CD4-positive, alpha-beta T cell treated with Interleukin-17A for 1 hour (primary cell): ENCODE results near the gene MOG.

Experiments used
- DNase-seq: peaks from one replicate; pipeline ENCODE4 v3.0.0-alpha.2; 2020

MOG gene

DNA sequence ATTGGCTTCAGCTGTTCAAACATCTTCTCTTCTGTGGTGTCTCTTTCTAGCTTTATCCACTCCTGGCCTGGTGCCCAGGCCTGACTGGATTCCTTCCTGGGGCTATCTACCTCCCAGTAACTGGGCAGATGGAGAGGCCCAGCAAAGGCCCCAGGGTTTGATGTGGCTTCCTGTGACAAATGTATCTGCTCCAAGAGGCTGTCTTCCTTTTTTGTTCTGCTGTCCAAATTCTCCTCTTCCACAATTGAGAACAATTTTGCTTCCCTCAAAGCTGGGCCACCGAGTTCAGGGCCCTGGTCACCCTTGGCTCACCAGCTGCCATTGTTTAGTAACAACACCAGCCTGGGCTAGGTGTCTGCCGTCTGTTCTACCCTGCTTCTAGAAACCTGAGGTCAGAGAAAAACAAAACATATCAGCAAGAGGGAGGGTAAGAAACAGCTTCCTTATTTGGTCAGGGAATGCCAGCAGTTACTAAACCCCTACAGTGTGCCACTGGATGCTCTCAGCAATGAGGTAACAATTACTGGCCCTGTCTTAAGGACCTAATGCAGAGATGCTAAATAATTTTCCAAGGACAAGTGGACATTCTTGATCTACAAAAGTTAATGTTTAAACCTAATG, 20.2 kb downstream of the MOG start:
- DNase-seq = no peak

DNA sequence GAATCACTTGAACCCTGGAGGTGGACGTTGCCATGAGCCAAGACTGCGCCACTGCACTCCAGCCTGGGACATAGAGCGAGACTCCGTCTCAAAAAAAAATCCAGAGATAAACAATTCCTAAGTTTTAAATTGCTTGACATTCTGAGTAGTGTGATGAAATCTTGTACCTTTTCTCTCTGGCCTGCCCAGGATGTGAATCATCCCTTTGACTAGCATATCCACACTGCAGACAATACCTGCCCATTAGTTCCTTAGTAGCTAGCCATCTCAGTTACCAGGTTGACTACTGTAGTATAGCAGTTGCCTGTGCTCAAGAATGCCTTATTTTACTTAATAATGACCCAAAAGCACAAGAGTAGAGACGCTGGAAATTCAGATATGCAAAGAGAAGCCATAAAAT, 21.2 kb downstream of the MOG start:
- no peak for DNase-seq

DNA sequence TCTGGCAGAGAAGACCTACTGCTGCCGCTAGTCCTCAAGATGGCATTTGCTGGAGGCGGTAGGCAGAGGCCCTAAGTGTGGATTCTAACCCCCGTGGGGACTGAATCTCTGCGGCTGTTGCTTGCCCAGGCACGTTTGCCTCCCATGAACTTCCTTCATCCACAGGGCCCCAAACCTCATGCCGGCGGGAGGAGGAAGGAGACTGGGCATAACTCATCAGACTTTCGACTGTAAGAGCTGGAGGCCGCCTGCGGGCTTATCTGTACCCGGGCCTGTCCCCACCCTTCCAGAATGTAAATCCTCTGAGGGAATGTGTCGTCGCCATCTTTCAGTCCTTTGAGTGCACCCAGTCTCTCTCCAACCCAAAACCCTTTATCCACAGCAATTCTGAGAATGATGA, 23.1 kb downstream of the MOG start:
- no peak for DNase-seq

DNA sequence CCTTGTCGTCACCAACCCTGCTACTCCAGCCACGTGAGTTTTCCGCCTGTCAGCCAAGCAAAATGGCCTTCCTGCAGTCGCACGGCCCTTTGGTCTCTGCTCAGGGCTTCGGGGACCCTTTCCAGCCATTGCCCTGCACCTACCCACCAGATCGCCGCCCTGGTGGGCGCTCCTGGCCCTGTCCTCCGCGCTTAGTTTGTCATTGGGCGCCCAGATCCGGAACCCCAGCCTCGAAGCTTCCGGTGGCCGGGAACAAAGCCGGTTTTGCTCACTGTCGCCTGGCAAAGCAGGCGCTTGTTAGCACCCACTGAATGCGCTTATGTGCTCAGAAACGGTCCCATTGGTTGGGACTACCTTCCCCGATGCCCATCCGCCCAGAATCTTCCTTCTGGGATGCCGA, 23.5 kb downstream of the MOG start:
- no peak for DNase-seq

DNA sequence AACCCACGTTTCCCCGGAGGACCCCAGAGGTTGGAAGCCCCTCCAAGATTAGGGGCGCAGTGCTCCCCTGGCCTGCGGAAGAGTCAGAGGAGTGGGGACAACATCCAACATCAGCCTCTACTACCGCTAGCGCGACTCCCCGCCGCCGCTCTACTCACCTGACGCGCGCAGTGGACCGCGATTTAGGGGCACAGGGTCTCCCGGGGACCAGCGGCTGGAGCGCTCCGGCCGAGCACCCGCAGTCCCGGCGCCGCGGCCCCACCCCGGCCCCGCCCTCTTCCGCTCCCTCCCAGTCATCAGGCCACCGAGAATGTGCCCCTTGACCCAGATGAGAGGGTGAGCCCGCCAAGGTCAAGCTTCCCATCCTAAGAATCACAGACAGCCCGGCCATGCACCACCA, 24.0 kb downstream of the MOG start, which contains the start of gene ZFP57:
TSS of gene ZFP57 (minus strand) at position 249 of the 400 bp plus-strand sequence. CDS start 4,149 bp downstream, outside the sequence.
- DNase-seq = no peak

DNA sequence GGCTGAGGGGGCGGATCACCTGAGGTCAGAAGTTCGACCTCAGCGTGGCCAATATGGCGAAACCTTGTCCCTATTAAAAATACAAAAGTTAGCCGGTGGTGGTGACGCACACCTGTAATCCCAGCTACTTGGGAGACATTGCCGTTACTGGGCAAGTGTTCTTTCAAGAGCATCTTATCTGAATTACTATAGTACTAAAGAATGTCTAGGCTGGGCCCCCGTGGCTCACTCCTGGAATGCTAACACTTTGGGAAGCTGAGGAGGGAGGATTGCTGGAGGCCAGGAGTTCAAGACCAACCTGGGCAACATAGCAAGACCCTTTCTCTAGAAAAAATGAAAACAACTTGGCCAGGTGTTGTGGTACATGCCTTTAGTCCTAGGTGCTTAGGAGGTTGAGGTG, 24.9 kb downstream of the MOG start:
- DNase-seq = no peak

DNA sequence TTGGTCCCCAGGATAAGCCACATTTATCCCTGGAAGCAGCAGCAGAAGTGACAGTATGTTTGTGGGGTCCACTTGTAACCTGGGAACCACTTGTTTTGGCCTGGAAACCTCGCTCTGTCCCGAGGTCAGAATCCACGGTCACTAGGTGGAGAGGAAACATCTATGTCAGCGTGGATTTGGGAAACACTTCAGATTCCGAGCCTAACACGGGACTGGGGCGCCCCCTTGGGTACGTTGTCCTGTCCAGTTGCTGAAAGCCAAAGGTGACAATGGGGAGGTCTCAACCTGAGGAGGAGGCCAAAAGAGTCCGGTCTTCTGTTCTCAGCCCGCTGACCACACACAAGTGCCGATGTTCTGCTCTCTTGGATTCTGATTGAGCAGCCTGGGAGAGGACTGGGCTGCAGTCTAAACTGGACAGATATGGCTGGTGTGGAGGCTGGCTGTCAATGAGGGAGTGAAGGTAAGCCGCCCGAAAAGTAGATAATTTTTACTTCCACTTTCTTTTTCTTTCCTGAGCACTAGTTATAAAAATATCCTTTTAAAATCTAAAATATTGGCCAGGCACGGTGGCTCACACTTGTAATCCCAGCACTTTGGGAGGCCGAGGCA, 28.9 kb downstream of the MOG start:
- DNase-seq = no peak

DNA sequence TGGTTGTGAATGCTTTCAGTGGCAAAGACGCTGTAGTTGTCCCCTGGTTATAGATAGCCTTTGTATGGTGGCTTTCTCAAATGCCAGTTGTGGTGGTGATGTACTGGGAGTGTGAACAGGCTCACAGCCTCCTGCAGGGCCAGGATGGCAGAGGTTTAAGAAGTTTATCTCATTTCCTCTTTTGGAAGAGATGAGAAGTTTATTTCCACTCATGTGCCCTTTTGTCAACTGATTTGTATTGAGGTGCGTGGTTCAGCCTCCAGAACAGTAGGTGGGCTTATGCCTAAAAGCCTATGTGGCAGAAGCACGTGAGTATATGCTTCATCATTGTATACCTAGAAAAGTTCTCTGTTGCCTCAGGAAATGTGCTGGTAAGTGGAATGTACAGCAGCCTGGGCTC, 37.7 kb downstream of the MOG start:
- no peak for DNase-seq

DNA sequence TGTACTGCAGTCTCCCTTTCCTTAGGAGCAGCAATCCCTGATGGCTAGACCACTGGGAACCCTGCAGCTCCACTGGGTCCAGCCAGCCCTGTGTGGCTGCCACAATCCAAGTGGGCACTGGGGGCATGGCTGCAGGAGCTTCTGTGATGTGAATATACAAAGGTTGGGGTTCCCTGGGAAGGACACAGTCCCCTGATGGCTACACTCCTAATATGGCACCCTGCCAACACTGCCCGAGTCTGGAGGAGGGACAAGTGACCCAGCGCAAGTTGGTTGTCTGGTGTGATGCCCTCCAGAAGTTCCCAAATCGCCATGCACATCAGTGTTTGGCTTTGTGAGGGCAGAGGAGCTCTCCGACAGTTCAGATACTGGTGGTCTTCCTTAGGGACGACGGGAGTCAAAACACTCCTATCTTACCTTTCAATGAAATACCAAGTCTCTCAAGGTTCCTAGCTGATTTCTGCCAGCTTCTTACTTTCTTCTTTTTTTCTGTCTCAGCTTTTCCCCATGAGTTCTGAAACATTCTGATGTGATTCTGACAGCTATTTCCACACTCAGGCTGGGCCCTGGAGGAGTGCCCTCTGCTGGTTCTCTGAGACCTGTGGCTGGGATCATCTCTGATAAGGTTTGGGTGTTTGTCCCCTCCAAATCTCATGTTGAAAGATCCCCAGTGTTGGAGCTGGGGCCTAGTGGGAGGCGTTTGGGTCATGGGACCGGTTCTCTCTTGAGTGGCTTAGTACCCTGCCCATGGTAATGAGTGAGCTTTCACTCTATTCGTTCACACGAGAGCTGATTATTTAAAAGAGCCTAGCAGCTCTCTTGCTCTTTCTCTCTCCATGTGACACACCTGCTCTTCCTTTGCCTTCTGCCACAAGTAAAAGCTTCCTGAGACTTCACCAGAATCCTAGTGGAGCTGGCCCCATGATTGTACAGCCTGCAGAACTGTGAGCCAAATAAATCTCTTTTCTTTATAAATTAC, 39.5 kb downstream of the MOG start:
- no peak for DNase-seq

DNA sequence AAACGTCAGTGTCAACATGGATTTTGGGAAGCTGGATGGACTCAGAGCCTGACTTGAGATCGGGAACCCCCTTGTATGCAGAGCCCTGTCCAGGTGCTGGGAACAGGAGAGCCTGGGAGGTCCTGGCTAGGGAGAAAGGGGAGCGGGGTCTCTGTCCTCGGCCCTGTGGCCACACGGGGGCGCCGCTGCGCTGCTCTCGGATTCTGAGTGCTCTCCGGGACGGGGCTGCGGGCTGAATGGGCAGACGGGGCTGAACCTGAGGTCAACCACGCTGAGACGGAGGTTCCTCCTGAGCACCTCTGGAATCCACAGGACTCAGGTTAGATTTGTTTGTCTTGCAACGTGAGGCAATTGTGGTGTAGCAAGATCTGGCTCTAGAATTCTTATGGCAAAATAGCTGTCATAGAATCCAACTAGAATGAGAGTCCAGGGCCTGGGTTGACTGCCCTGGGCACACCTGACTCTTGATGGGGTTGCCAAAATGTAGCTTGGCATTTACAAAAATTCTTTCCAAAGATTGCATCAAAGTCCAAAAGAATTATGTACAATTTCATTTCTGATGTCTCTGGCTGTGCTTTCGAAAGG, 45.7 kb downstream of the MOG start:
- peak; percentile 79 for DNase-seq

DNA sequence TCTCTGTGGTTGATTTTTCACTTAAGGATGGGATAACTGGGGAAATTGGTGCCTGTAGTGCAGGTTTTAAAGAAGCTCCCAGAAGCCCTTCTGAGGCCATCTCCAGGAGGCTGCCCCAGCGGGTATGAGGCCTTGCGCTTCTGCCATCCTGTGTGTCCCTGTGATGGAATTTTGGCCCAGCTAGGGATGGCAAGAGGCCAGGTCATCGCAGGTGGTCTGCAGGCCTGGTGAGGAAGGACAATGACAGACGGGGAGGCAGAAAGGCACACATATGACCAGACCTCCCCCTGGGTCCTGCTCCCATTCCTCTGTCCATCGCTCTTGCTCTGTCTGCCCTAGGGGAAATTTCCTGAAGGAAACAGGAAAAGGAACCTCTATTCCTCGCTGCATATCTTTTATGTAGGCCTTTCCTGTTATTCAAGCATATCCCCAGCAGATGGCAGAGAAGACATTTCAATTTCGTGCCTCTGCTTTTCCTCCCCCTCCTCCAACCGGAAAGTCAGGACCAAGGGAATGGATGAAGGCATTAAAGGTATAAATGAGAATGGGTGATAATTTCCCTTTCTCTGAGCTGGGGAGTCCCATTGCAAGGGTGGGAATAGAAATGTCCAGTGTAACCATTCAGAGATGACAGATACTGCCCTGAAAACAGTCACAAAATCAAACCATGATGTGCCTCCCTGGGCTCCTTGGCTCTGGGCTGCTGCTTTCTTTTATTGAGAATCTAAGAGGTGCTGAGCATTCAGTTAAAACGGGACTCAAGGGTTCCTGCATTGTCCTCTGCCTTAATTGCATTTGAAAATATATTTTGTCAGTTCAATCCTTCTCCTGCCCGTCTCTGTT, 48.7 kb downstream of the MOG start:
- peak; percentile 58 for DNase-seq

DNA sequence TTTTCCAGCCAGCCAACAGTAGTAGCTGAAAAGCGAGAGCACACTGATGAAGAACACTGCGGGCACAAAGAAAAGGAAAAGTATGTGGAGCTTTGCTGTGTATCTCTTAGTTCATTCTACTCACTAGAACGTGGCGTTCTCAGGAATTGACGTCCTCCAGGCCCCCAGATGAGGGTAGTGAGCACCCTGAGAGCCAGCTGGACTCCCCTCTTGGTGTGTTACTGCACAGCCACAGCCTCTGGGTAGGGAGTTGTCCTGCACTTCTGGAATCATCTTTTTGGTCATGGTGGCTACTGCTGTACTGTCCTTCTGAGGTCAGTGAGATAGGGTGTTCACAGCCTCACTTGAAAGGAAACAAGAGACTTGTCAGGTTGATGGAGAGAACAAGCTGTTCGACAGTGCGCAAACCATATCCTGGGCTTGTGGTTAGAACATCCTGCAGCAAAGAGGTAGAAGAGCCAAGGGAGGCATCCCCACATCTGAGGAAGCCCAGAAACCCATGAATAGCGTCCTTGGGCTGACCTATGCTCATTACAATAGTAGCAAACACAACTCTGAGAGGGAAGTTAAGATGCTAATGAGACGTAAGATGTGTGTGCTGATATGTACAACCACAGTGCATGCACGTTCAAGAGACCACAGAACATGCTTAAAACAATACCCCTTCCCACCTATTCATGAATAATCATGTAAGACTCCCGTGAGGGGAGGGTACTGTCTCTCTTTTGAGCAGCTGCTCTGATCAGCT, 51.7 kb downstream of the MOG start:
- peak; percentile 87 for DNase-seq

DNA sequence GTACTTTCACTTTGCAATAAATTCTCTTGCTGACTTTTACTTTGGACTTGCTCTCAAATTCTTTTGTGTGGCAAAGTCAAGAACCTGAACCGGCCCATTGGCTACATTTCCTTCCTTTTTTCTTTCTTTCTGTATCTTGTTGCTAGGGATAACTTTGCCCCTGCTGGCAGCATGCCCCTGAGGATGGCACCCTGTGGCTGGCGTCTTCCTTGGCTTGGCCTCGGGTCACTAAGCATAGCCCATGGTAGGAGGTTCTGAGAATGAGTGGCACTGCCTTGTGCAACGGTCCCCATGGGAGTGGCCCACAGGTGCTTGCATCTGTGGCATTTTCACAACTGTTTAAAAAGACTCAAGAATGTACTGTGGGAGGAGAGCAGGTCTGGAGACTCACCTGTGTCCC, 52.3 kb downstream of the MOG start:
- DNase-seq = no peak

DNA sequence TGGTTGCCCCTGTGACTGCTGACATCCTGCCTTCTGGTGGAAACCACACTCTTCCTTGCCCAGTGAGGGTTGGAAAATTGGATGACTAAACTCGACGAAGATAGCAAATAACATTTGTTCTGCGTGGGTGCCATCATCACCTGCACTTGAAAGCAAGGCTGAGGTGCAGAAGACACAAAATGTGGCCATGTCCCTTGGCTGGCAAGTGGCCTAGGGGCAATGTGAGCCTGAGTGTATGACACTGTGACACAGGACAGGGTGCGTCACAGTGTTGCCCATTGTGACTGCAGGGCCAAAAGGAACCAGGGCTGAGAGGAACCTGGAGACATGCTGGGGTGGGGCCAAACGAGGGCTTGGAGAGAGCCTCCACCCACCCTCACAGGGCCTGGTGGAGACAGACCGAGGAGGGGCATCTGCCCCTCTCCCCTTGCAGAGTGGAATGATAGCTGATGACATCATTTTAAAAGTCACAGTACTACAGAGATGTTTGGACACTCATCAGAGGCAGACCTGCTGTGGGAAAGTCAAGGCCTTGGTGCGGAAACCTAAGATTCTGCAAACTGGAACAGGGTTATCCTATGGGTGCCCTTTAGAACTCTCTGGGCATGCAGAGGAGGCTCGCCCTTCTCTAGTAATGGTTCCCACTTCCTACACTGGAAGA, 53.5 kb downstream of the MOG start:
- no peak for DNase-seq

DNA sequence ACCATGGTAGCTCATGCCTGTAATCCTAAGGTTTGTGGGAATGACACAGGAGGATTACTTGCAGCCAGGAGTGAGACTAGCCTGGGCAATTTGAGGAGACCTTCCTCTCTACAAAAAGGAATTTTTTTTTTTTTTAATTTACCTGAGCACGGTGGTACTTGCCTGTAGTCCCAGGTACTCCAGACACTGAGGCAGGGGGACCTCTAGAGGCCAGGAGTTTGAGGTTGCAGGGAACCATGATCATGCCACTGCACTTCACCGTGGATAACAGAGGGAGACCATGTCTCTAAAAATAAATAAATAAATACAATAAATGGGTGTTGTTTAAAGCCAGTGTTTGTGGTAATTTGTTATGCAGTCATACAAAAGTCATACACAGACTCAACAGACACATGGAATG, 64.0 kb downstream of the MOG start:
- DNase-seq = peak; percentile 57
